Stimulated activated effector memory CD8-positive, alpha-beta T cell treated with anti-CD3 and anti-CD28 coated beads, Interleukin-12 subunit alpha, Interleukin-12 subunit beta, amount 100 ng/mL, for 72 hours (primary cell): ENCODE results near the gene ZNF614.
"Not testable (repeated sequence)": the region's sequence is repeated elsewhere in the genome, so short reads cannot be mapped to it uniquely, and the experiment has no call there.

Experiments
- ATAC-seq: fragments of 150-1000 bp; cut with Tn5 transposase; 2 replicates; pipeline ENCODE4 v1.10.0; 2021
- DNase-seq, 2 donors: peaks; one replicate each; pipeline ENCODE4 v3.0.0; 2021 to 2022; ENCODE audit warnings: low spot score in 2 of 2
- H3K27ac Mint-ChIP-seq: one replicate; pipeline ENCODE4 v1.8.0; 2022; ENCODE audit warnings: mild to moderate bottlenecking, mixed read lengths
- H3K36me3 Mint-ChIP-seq: one replicate; pipeline ENCODE4 v1.8.0; 2022; ENCODE audit warnings: mild to moderate bottlenecking, mixed read lengths
- H3K4me1 Mint-ChIP-seq: one replicate; pipeline ENCODE4 v1.8.0; 2022; ENCODE audit warnings: mixed read lengths
- H3K4me3 Mint-ChIP-seq: one replicate; pipeline ENCODE4 v1.8.0; 2022; ENCODE audit warnings: mild to moderate bottlenecking, mixed read lengths
- H3K9me3 Mint-ChIP-seq: one replicate; pipeline ENCODE4 v1.8.0; 2022; ENCODE audit warnings: mixed read lengths

ZNF614 gene

DNA sequence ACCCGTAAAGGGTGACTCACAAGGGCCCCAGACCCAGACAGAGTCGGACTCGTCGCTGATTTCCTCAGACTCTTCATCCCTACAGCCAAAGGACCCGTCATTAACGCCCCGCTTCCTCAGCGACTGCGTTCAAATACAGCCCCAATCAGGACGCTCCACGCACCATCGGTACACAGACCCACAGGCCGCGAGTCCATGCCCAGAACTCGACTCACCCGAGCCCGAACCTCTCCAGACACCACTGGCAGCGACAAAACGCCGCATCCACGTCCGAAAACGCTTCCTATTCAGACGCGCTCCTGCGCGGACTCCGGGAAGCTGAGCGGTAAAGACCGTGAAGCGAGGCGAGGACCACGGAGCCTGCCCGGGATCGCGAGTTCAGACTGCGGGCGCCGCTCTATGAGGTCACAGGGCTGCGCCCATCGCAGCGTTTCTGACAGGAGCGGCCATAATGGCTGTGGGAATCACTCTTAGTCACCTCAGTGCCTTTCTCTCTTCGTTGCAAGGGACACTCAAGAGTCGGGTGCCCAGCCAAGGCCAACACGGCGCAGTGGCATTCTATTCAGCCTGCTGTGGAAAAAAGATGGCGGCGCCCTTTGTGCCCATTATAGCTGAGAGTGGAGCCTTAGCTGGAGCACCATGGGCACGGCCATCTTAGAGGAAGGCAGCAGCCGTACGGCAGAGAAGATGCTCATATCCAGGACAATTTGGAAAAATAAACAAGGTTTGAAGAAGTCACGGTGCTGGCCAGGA lies at the start of gene ZNF614:
Gene ZNF614 (minus strand): TSS at position 353 of the 753 bp plus-strand sequence. CDS start 2,634 bp downstream, outside the sequence.
- Mint-ChIP-seq H3K4me3 (peak within 1 kb of the TSS; percentile 90), H3K27ac (peak within 1 kb of the TSS; percentile 98), H3K36me3 (peaks cover 47% of the 10 kb centered on the region), H3K9me3 (peaks cover 18% of the 10 kb centered on the region), H3K4me1 (peaks cover 20% of the 10 kb centered on the region)
- DNase-seq (peak; percentile 78 to 91), ATAC-seq (peak; percentile 99)

DNA sequence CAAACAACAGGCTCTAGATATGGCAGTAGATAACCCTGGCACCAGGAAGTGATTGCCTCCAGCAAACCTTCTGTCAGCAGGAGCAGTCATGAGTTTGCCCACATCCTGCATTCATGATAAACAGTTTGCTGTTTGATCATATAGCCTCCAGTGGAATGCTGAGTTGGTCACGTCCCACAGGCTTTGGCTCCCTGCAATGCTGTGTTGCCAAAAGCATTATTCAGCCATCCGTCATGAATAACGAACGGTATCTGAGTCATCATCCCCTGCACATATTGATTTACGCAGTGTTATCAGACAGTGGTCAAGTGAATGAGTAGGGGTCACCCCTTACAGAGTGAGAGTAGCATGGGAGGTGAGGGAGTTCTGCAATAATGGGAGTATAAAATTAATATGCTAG lies 42.3 kb upstream of the ZNF614 start:
- H3K36me3 Mint-ChIP-seq: peaks cover 99% of the 10 kb centered on the region
- peaks cover 47% of the 10 kb centered on the region for H3K9me3 Mint-ChIP-seq
- peaks cover 7% of the 10 kb centered on the region for H3K4me1 Mint-ChIP-seq
- no peak overlapping the region for H3K27ac Mint-ChIP-seq
- ATAC-seq (no peak), DNase-seq (no peak)
- H3K4me3 Mint-ChIP-seq: no peak overlapping the region

DNA sequence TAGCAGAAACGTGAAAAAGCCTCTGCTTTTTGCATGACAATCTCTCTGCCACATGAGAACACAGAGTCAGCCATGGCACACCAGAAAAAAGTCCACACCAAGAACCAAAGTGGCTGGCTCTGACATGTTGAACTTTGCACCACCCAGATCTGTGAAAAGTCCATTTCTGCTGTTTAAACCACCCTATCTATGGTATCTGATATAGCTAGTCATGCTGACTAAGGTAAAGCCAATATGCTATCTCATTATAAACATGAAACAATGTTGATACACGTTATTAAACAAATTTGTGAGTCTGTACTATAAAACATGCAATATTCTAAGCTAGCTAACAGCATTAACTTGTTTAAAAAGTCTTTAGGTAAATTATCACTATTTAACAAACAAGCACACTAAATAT lies 41.5 kb upstream of the ZNF614 start:
- H3K4me1 Mint-ChIP-seq: peaks cover 7% of the 10 kb centered on the region
- DNase-seq: no peak
- ATAC-seq: no peak
- H3K9me3 Mint-ChIP-seq: peaks cover 44% of the 10 kb centered on the region
- H3K36me3 Mint-ChIP-seq: peaks cover 99% of the 10 kb centered on the region
- H3K27ac Mint-ChIP-seq: no peak overlapping the region
- H3K4me3 Mint-ChIP-seq: no peak overlapping the region

DNA sequence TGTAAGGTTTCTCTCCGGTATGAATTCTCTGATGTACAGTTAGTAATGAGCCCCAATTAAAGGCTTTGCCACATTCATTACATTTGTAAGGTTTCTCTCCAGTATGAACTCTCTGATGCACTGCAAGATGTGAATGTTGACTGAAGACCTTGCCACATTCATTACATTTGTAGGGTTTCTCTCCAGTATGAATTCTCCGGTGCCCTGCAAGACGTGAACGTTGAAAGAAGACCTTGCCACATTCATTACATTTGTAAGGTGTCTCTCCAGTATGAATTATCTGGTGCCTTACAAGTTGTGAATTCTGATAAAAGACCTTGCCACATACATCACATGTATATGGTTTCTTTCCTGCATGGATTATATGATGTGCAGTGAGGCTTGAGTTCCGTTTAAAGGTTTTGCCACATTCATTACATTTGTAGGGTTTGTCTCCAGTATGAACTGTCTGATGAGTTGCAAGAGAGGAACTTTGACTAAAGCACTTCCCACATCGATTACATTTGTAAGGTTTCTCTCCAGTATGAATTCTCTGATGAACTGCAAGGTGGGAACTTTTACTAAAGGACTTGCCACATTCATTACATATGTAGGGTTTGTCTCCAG lies 38.2 kb upstream of the ZNF614 start:
- Mint-ChIP-seq H3K4me3 (no peak overlapping the region), H3K27ac (no peak overlapping the region), H3K9me3 (peaks cover 34% of the 10 kb centered on the region), H3K36me3 (peaks cover 70% of the 10 kb centered on the region), H3K4me1 (peaks cover 7% of the 10 kb centered on the region)
- DNase-seq (no peak), ATAC-seq (no peak)

DNA sequence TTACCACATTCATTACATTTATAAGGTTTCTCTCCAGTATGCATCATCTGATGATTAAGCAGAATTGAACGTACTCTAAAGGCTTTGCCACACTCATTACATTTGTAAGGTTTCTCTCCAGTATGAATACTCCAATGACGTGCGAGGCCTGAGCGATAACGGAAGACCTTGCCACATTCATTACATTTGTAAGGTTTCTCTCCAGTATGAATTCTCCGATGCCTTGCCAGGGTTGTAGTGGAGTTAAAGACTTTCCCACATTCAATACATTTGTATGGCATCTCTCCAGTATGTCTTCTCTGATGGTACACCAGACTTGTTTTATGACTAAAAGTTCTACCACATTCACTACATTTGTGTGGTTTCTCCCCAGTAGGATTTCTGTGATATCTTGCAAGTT lies 37.2 kb upstream of the ZNF614 start:
- H3K4me3 Mint-ChIP-seq: no peak overlapping the region
- DNase-seq (no peak), ATAC-seq (no peak)
- peaks cover 25% of the 10 kb centered on the region for H3K9me3 Mint-ChIP-seq
- H3K36me3 Mint-ChIP-seq: peaks cover 61% of the 10 kb centered on the region
- H3K4me1 Mint-ChIP-seq: no peaks in the 10 kb centered on the region
- no peak overlapping the region for H3K27ac Mint-ChIP-seq

DNA sequence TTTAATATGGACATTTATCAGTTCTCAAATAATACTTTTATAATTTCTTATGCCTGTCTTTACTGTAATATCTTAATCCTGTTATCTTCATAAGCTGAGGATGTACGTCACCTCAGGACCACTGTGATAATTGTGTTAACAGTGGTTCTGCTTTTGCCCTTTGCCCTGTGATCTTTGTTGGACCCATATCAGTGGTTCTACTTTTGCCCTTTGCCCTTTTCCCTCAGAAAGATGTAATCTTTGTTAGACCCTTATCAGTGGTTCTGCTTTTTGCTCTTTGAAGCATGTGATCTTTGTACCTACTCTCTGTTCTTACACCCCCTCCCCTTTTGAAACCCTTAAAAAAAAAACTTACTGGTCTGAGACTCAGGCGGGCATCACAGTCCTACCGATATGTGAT lies 28.3 kb upstream of the ZNF614 start:
- not testable (repeated sequence) for H3K27ac Mint-ChIP-seq, H3K4me1 Mint-ChIP-seq, H3K36me3 Mint-ChIP-seq, H3K4me3 Mint-ChIP-seq, ATAC-seq, DNase-seq
- H3K9me3 Mint-ChIP-seq: peaks cover 23% of the 10 kb centered on the region

DNA sequence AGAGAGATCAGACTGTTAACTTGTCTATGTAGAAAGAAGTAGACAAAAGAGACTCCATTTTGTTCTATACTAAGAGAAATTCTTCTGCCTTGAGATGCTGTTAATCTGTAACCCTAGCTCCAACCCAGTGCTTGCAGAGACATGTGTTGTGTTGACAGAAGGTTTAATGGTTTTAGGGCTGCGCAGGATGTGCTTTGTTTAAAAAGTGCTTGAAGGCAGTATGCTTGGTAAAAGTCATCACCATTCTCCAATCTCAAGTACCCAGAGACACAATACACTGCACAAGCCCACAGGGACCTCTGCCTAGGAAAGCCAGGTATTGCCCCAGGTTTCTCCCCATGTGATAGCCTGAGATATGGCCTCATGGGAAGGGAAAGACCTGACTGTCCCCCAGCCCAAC lies 23.6 kb upstream of the ZNF614 start:
- Mint-ChIP-seq H3K9me3 (peaks cover 33% of the 10 kb centered on the region), H3K4me1 (peaks cover 23% of the 10 kb centered on the region), H3K36me3 (peaks cover 26% of the 10 kb centered on the region)
- not testable (repeated sequence) for DNase-seq, H3K27ac Mint-ChIP-seq, ATAC-seq, H3K4me3 Mint-ChIP-seq

DNA sequence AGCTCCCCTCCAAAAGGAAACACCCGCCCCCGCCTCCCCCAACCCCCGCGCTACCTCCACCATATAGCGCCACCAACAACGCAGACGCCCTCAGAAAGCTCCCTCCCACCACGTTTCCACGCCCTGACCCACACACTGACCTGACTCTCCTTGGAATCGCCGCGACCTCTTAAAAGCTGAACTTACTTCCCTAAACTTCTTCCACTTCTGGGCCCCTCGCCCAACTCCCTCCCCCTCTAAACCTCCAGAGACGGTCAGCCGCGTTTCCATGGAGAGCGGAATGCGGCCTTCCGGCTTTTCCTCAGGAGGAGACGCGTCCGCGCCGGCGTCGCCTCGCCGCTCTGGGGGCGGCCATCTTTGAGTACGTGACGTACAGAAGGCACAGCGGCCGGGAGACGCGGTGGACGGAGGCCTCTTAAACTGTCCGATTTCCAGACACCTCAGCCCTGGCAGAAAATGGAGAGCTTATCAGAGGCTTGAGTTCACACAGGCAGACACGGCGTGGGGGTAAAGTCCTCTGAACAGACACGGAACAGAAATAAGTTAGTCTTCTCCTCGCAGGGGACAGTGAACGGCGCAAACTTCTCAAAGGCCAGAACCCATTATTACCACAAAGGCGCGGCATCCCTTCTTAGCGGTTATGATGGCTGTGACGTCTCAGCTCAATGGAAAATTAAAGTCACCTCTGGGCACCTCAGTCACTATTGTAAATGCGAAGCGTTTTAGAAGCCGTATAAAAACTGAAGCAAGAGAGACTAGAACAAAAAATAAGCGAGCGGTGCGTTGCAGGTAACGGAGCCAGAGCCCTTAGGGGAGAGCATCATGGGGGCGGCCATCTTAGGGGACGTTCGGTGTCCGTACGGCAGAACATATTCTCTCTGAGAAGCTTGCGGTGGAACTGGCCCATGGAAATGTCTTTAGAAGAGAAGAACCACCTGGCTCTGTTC lies 20.6 kb upstream of the ZNF614 start, which contains the start of gene ZNF432:
Gene ZNF432 (minus strand): TSS at position 284 of the 947 bp plus-strand sequence. CDS start 1,970 bp downstream, outside the sequence.
- Mint-ChIP-seq H3K9me3 (peaks cover 23% of the 10 kb centered on the region), H3K27ac (peak within 1 kb of the TSS; percentile 99), H3K36me3 (peaks cover 55% of the 10 kb centered on the region), H3K4me1 (peaks cover 23% of the 10 kb centered on the region), H3K4me3 (peak within 1 kb of the TSS; percentile 95)
- DNase-seq: peak; percentile 68 to 88
- ATAC-seq: peak; percentile 94

DNA sequence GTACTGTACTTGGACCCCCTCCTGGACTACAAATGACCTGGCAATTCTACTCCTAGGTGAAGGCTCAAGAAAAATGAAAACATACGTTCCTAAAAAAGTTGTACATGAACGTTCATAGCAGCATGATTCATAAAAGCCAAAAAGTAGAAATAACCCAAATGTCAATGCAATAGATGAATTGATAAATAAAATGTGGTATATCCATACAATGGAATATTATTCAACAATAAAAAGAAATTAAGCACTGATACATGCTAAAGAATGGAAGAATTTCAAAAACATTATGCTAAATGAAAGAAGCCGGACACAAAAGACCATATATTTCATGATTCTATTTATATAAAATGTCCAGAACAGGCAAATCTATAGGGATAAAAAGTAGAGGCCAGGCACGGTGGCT lies 11.0 kb upstream of the ZNF614 start:
- peaks cover 34% of the 10 kb centered on the region for H3K9me3 Mint-ChIP-seq
- no peaks in the 10 kb centered on the region for H3K4me1 Mint-ChIP-seq

DNA sequence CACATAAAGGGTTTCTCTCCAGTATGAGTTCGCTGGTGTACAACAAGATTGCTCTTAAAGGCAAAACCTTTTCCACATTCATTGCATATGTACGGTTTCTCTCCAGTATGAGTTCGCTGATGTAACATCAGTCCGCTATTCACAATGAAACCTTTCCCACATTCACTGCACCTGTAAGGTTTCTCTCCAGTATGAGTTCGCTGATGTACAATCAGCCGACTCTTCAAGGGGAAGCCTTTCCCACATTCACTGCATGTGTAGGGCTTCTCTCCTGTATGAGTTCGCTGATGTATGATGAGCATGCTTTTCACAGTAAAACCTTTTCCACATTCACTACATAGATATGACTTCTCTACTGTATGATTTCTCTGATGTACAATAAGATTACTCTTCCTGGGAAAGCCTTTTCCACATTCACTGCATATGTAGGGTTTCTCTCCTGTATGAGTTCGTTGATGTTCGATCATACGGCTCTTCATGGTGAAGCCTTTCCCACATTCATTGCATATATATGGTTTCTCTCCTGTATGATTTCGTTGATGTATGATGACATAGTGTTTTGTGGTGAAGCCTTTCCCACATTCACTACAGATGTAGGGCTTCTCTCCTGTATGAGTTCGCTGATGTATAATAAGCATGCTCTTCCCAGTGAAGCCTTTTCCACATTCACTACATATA lies 6.0 kb upstream of the ZNF614 start:
- H3K27ac Mint-ChIP-seq: no peak overlapping the region
- DNase-seq: no peak
- no peaks in the 10 kb centered on the region for H3K4me1 Mint-ChIP-seq
- peaks cover 32% of the 10 kb centered on the region for H3K9me3 Mint-ChIP-seq
- peaks cover 54% of the 10 kb centered on the region for H3K36me3 Mint-ChIP-seq
- H3K4me3 Mint-ChIP-seq: no peak overlapping the region
- ATAC-seq: no peak

More for the DNA sequence above, 11.0 kb upstream of the ZNF614 start:
- Mint-ChIP-seq H3K36me3 (peaks cover 95% of the 10 kb centered on the region), H3K27ac (no peak overlapping the region), H3K4me3 (no peak overlapping the region)
- ATAC-seq (no peak), DNase-seq (no peak)

DNA sequence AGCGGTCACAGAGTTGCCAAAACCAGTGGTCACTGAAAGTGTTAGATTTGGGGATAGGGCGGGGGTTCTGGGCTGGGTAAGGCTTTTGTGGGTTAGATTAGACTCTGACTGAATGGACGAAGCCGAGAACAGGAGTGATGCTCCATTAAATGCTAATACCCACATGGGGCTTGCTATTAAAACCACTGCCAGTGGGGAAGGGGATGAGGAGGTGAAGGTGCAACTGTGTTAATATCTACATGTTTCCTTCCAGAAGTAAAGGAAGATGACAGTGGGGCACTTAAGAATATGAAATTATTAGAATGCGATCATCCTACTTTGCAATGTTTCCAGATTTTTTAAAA lies 573 bp upstream of the ZNF614 start:
- Mint-ChIP-seq H3K4me3 (peak overlapping the region; percentile 90), H3K9me3 (peaks cover 20% of the 10 kb centered on the region), H3K36me3 (peaks cover 42% of the 10 kb centered on the region), H3K4me1 (peaks cover 20% of the 10 kb centered on the region), H3K27ac (peak overlapping the region; percentile 98)
- DNase-seq: no peak
- peak; percentile 34 for ATAC-seq

DNA sequence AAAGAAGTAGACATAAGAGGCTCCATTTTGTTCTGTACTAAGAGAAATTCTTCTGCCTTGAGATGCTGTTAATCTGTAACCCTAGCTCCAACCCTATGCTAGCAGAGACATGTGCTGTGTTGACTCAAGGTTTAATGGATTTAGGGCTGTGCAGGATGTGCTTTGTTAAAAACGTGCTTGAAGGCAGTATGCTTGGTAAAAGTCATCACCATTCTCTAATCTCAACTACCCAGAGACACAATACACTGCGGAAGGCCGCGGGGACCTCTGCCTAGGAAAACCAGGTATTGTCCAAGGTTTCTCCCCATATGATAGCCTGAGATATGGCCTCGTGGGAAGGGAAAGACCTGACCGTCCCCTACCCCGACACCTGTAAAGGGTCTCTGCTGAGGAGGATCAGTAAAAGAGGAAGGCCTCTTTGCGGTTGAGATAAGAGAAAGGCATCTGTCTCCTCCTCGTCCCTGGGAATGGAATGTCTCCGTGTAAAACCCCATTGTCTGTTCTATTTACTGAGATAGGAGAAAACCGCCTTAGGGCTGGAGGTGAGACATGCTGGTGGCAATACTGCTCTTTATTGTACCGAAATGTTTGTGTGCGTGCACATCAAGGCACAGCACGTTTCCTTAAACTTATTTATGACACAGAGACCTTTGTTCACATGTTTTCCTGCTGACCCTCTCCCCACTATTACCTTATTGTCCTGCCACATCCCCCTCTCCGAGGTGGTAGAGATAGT lies 1.8 kb downstream of the ZNF614 start:
- Mint-ChIP-seq H3K36me3 (peaks cover 65% of the 10 kb centered on the region), H3K9me3 (peaks cover 24% of the 10 kb centered on the region), H3K4me1 (peaks cover 20% of the 10 kb centered on the region)
- DNase-seq, H3K27ac Mint-ChIP-seq, ATAC-seq, H3K4me3 Mint-ChIP-seq: not testable (repeated sequence)

DNA sequence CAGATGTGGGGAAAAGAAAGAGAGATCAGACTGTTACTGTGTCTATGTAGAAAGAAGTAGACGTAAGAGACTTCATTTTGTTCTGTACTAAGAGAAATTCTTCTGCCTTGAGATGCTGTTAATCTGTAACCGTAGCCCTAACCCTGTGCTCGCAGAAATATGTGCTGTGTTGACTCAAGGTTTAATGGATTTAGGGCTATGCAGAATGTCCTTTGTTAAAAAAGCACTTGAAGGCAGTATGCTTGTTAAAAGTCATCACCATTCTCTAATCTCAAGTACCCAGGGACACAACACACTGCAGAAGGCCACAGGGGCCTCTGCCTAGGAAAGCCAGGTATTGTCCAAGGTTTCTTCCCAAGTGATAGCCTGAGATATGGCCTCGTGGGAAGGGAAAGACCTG lies 3.7 kb downstream of the ZNF614 start:
- Mint-ChIP-seq H3K36me3 (peaks cover 83% of the 10 kb centered on the region), H3K4me1 (peaks cover 20% of the 10 kb centered on the region), H3K9me3 (peaks cover 27% of the 10 kb centered on the region)
- not testable (repeated sequence) for DNase-seq, H3K4me3 Mint-ChIP-seq, H3K27ac Mint-ChIP-seq, ATAC-seq

DNA sequence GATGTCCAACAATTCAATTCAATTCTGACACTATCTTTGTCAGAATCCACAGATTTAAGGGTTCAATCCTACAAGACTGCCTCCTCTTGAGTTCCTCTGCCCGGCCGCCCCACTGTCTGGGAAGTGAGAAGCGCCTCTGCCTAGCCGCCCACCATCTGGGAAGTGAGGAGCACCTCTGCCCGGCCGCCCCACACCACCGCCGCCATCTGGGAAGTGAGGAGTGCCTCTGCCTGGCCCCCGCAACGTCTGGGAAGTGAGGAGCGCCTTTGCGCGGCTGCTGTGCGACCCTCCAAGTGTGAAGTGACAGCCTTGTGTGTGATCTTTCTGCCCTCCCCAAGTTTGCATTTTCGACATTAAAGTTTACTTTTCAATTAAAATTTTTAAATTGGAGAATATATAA lies 6.0 kb downstream of the ZNF614 start:
- Mint-ChIP-seq H3K4me1 (peaks cover 6% of the 10 kb centered on the region), H3K27ac (no peak overlapping the region), H3K4me3 (no peak overlapping the region), H3K36me3 (peaks cover 94% of the 10 kb centered on the region), H3K9me3 (peaks cover 30% of the 10 kb centered on the region)
- DNase-seq (no peak), ATAC-seq (no peak)
